IPS DF 6.9 (cell line): Measurements from ENCODE around the gene UBN1.

Experiments
- DNase-seq: peaks from one replicate; pipeline ENCODE4 v3.0.0-alpha.2; 2013; ENCODE audit warnings: low read depth, low spot score
- H3K27ac ChIP-seq: one replicate; pipeline ENCODE4 v1.5.1; 2013; ENCODE audit warnings: low read length, control low read depth
- H3K27me3 ChIP-seq: 2 replicates; pipeline ENCODE4 v1.6.1; 2013; ENCODE audit warnings: mild to moderate bottlenecking, low read length; ENCODE audit not compliant: control insufficient read depth, insufficient read depth
- H3K36me3 ChIP-seq: 2 replicates; pipeline ENCODE4 v1.6.1; 2013; ENCODE audit warnings: low read length; ENCODE audit not compliant: control insufficient read depth, insufficient read depth
- H3K4me1 ChIP-seq: 2 replicates; pipeline ENCODE4 v1.6.1; 2013; ENCODE audit warnings: low read length; ENCODE audit not compliant: control insufficient read depth, insufficient read depth
- H3K4me3 ChIP-seq: 2 replicates; pipeline ENCODE4 v1.5.1; 2013; ENCODE audit warnings: mild to moderate bottlenecking, low read length
- H3K9me3 ChIP-seq: 2 replicates; pipeline ENCODE4 v1.6.1; 2013; ENCODE audit warnings: low read length, inconsistent platforms; ENCODE audit not compliant: control insufficient read depth, insufficient read depth
- WGBS: extraction: QIAGEN DNeasy Blood & Tissue Kit; methylation state at CpG from one replicate; pipeline ENCODE4 v1.1.7; 2013; ENCODE audit warnings: mixed read lengths, missing lambda C conversion rate; ENCODE audit not compliant: insufficient read length, insufficient coverage; 5-methylcytosine and 5-hydroxymethylcytosine counted together

Gene UBN1

GRCh38 chr16:4884209-4884608, 36.9 kb downstream of the UBN1 start:
- no peaks in the 10 kb centered on the region; the same call in 1 of the 2 replicates for H3K4me1 ChIP-seq
- no peaks in the 10 kb centered on the region for H3K27me3 ChIP-seq
- no CpG with 5 or more reads among the region's 34 CpGs for WGBS
- H3K36me3 ChIP-seq = peaks cover 49% of the 10 kb centered on the region
- no peaks in the 10 kb centered on the region for H3K9me3 ChIP-seq
- no peak for DNase-seq
- no peak overlapping the region for H3K27ac ChIP-seq
- no peak overlapping the region for H3K4me3 ChIP-seq

GRCh38 chr16:4884972-4885874, 37.9 kb downstream of the UBN1 start:
- no peak for DNase-seq
- H3K27me3 ChIP-seq = no peaks in the 10 kb centered on the region
- no peaks in the 10 kb centered on the region; the same call in 1 of the 2 replicates for H3K4me1 ChIP-seq
- H3K4me3 ChIP-seq = no peak overlapping the region
- H3K9me3 ChIP-seq = no peaks in the 10 kb centered on the region
- H3K36me3 ChIP-seq = peaks cover 46% of the 10 kb centered on the region
- no peak overlapping the region for H3K27ac ChIP-seq
- WGBS = no CpG with 5 or more reads among the region's 45 CpGs

- Histone ChIP-seq H3K27me3 (no peaks in the 10 kb centered on the region), H3K4me1 (no peaks in the 10 kb centered on the region; the same call in 1 of the 2 replicates), H3K36me3 (peaks cover 47% of the 10 kb centered on the region), H3K9me3 (no peaks in the 10 kb centered on the region), H3K27ac (no peak overlapping the region), H3K4me3 (no peak overlapping the region)
- WGBS = no CpG with 5 or more reads among the region's 5 CpGs
- no peak for DNase-seq
Observed at GRCh38 chr16:4886151-4886550, 38.9 kb downstream of the UBN1 start.

GRCh38 chr16:4888428-4889135, 41.3 kb downstream of the UBN1 start:
- WGBS = no CpG with 5 or more reads among the region's 9 CpGs
- Histone ChIP-seq H3K9me3 (no peaks in the 10 kb centered on the region), H3K4me1 (no peaks in the 10 kb centered on the region; the same call in 1 of the 2 replicates), H3K36me3 (peaks cover 42% of the 10 kb centered on the region), H3K4me3 (no peak overlapping the region), H3K27me3 (no peaks in the 10 kb centered on the region), H3K27ac (no peak overlapping the region)
- no peak for DNase-seq

- no CpG with 5 or more reads among the region's 11 CpGs for WGBS
- no peaks in the 10 kb centered on the region for H3K9me3 ChIP-seq
- no peak overlapping the region for H3K27ac ChIP-seq
- no peaks in the 10 kb centered on the region for H3K4me1 ChIP-seq
- no peaks in the 10 kb centered on the region for H3K27me3 ChIP-seq
- peaks cover 32% of the 10 kb centered on the region for H3K36me3 ChIP-seq
- DNase-seq = no peak
- H3K4me3 ChIP-seq = no peak overlapping the region
Observed at GRCh38 chr16:4890026-4890425, 42.7 kb downstream of the UBN1 start.

GRCh38 chr16:4890686-4891085, 43.4 kb downstream of the UBN1 start:
- DNase-seq = no peak
- no peaks in the 10 kb centered on the region for H3K9me3 ChIP-seq
- no peak overlapping the region for H3K4me3 ChIP-seq
- no peaks in the 10 kb centered on the region for H3K4me1 ChIP-seq
- no peak overlapping the region for H3K27ac ChIP-seq
- H3K27me3 ChIP-seq = no peaks in the 10 kb centered on the region
- H3K36me3 ChIP-seq = peaks cover 27% of the 10 kb centered on the region
- WGBS = no CpG with 5 or more reads among the region's 16 CpGs

GRCh38 chr16:4891097-4891885, 44.0 kb downstream of the UBN1 start:
- no peak for DNase-seq
- Histone ChIP-seq H3K9me3 (no peaks in the 10 kb centered on the region), H3K27me3 (no peaks in the 10 kb centered on the region), H3K27ac (no peak overlapping the region), H3K4me3 (no peak overlapping the region), H3K4me1 (no peaks in the 10 kb centered on the region), H3K36me3 (peaks cover 23% of the 10 kb centered on the region)
- no CpG with 5 or more reads among the region's 16 CpGs for WGBS

GRCh38 chr16:4891886-4892216, 44.6 kb downstream of the UBN1 start:
- no peaks in the 10 kb centered on the region for H3K27me3 ChIP-seq
- H3K27ac ChIP-seq = no peak overlapping the region
- no CpG with 5 or more reads among the region's 12 CpGs for WGBS
- no peaks in the 10 kb centered on the region for H3K9me3 ChIP-seq
- no peak overlapping the region for H3K4me3 ChIP-seq
- peaks cover 22% of the 10 kb centered on the region for H3K36me3 ChIP-seq
- H3K4me1 ChIP-seq = no peaks in the 10 kb centered on the region
- DNase-seq = no peak

- no CpG with 5 or more reads among the region's 23 CpGs for WGBS
- H3K4me1 ChIP-seq = no peaks in the 10 kb centered on the region
- no peaks in the 10 kb centered on the region for H3K27me3 ChIP-seq
- no peak overlapping the region for H3K27ac ChIP-seq
- no peak for DNase-seq
- no peak overlapping the region for H3K4me3 ChIP-seq
- H3K36me3 ChIP-seq = peaks cover 21% of the 10 kb centered on the region
- no peaks in the 10 kb centered on the region for H3K9me3 ChIP-seq
Observed at GRCh38 chr16:4892361-4893102, 45.3 kb downstream of the UBN1 start.
